ENCODE measurements around the gene TXNRD1.

GRCh38 chr12:104183443-104183842 lies 32.1 kb upstream of the TXNRD1 start:
- no peak for TF ChIP-seq CTCF (IDR thresholded peaks at IDR 0.05)
- no peak for TF ChIP-seq POLR2AphosphoS5 (IDR thresholded peaks at IDR 0.05)
